ENCODE data around the gene LGALS7B. TPM values are rescaled to one million over a fixed set of nuclear protein-coding genes. Genes with fewer than 3 reads are reported as not detected.

LGALS7B gene
- total and polyA plus RNA-seq, 2 of the 8 experiments (the other 6 are each of a cell fraction or from before 2014, with no cell fraction given): 3.6 TPM; not detected in 1

GRCh38 chr19:38834590-38834989, 45.6 kb downstream of the LGALS7B start (continued):
- no peak for TF ChIP-seq CHD7 (IDR thresholded peaks at IDR 0.05; ENCODE audit: insufficient replicate concordance, low read length)
- no peak for TF ChIP-seq TAF1 (IDR thresholded peaks at IDR 0.05; ENCODE audit: low read depth, low read length)
- TF ChIP-seq BCL11A (IDR thresholded peaks at IDR 0.05; ENCODE audit: low read depth in 2 of 2, low read length in 2 of 2): no peak
- no peak for TF ChIP-seq POLR2A (IDR thresholded peaks at IDR 0.05; ENCODE audit: control extremely low read depth in 1 of 2, low read depth in 2 of 2, low read length in 2 of 2)
- TF ChIP-seq SRF (IDR thresholded peaks at IDR 0.05; ENCODE audit: low read depth, low read length): no peak
- TF ChIP-seq KDM5A (IDR thresholded peaks at IDR 0.05; ENCODE audit: low read length): no peak
- TF ChIP-seq NANOG (IDR thresholded peaks at IDR 0.05; ENCODE audit: insufficient read depth, low read depth, low read length, poor library complexity, severe bottlenecking): no peak
- no peak for TF ChIP-seq POLR2AphosphoS5 (IDR thresholded peaks at IDR 0.05; ENCODE audit: low read depth, low read length)
- no peak for TF ChIP-seq SP1 (IDR thresholded peaks at IDR 0.05; ENCODE audit: low read depth, low read length)
- no peak for TF ChIP-seq HDAC2 (IDR thresholded peaks at IDR 0.05; ENCODE audit: borderline replicate concordance in 1 of 2, low read depth in 2 of 2, low read length in 2 of 2)
- TF ChIP-seq, protein P1, sequence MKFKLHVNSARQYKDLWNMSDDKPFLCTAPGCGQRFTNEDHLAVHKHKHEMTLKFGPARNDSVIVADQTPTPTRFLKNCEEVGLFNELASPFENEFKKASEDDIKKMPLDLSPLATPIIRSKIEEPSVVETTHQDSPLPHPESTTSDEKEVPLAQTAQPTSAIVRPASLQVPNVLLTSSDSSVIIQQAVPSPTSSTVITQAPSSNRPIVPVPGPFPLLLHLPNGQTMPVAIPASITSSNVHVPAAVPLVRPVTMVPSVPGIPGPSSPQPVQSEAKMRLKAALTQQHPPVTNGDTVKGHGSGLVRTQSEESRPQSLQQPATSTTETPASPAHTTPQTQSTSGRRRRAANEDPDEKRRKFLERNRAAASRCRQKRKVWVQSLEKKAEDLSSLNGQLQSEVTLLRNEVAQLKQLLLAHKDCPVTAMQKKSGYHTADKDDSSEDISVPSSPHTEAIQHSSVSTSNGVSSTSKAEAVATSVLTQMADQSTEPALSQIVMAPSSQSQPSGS (IDR thresholded peaks at IDR 0.05; ENCODE audit: low read length): no peak
